Small intestine (tissue), 16 donors: ENCODE data around the gene CEP85L. TPM values are rescaled to one million over a fixed set of nuclear protein-coding genes. Genes with fewer than 3 reads are reported as not detected.

Source experiments
- DNase-seq, 2 donors: peaks; one replicate each; pipeline versions ENCODE4 v3.0.0 to v3.0.0-alpha.2; 2013
- FAIRE-seq: peaks from 2 replicates; lab custom pipeline; 2012; peaks lifted over from hg19 to GRCh38; lab: Jason Lieb, UNC
- H3K27ac ChIP-seq, 3 donors: one replicate each; pipeline ENCODE4 v1.5.1; 2013; ENCODE audit warnings: low read length in 2 of 3, mild to moderate bottlenecking in 2 of 3, control low read depth in 1 of 3, inconsistent platforms in 1 of 3, low read depth in 1 of 3, moderate library complexity in 1 of 3
- H3K27me3 ChIP-seq, 3 donors: one replicate each; pipeline ENCODE4 v1.6.1; 2013; ENCODE audit warnings: low read length in 3 of 3, inconsistent platforms in 1 of 3; ENCODE audit not compliant: control insufficient read depth in 3 of 3, insufficient read depth in 3 of 3
- H3K36me3 ChIP-seq, 3 donors: one replicate each; pipeline ENCODE4 v1.6.1; 2013; ENCODE audit warnings: low read length in 3 of 3, inconsistent platforms in 1 of 3, low read depth in 1 of 3, mild to moderate bottlenecking in 1 of 3, moderate library complexity in 1 of 3; ENCODE audit not compliant: control insufficient read depth in 3 of 3, insufficient read depth in 2 of 3
- H3K4me1 ChIP-seq, 3 donors: one replicate each; pipeline ENCODE4 v1.6.1; 2013; ENCODE audit warnings: low read length in 2 of 3, inconsistent platforms in 1 of 3, low read depth in 1 of 3, mild to moderate bottlenecking in 1 of 3, moderate library complexity in 1 of 3; ENCODE audit not compliant: control insufficient read depth in 3 of 3, insufficient read depth in 2 of 3
- H3K4me3 ChIP-seq, 3 donors: one replicate each; pipeline ENCODE4 v1.5.1; 2013; ENCODE audit warnings: low read length in 3 of 3, control low read depth in 1 of 3, inconsistent platforms in 1 of 3, low read depth in 1 of 3, mild to moderate bottlenecking in 1 of 3, moderate library complexity in 1 of 3
- H3K9me3 ChIP-seq, 2 donors: one replicate each; pipeline ENCODE4 v1.6.1; 2013; ENCODE audit warnings: low read depth in 1 of 2, low read length in 1 of 2; ENCODE audit not compliant: control insufficient read depth in 2 of 2, insufficient read depth in 1 of 2
- WGBS, 3 donors: extraction: QIAGEN DNeasy Blood & Tissue Kit; methylation state at CpG; one replicate each; pipeline ENCODE4 v1.1.7; 2013; 5-methylcytosine and 5-hydroxymethylcytosine counted together
- long read RNA-seq, 10 donors: transcript quantifications; one replicate each; lab custom pipeline, GENCODE V29; 2026
- polyA plus RNA-seq, 4 donors: library from polyadenylated mRNA; stranded (reverse) in 3 of 4; unstranded in 1 of 4; fragments of 200-250 nt in 3 of 4; fragments of 120-200 nt in 1 of 4; gene quantifications; one replicate each; pipeline versions ENCODE4 v1.2.1 to v1.2.3, GENCODE V29; 2013
- donor health status: healthy with polysubstance abuse.
- donor health status: control.
- donor health status: control.
- donor health status: Bipolar disorder and iron deficiency.
- donor health status: healthy.

Gene CEP85L
- polyA plus RNA-seq = 1 to 10 TPM in 2 of 4 donors, under 1 TPM in 2; 0.22 to 2.2 (median 0.66) TPM
- long read RNA-seq, donor 1, full-length matches to known transcripts = 2 of 2 reads
- long read RNA-seq, donor 1, partial matches to known transcripts = 0 of 2 reads
- long read RNA-seq, donor 1, other reads (novel, unspliced or antisense) = 0 of 2 reads
- long read RNA-seq, donor 2 = 0 reads
- long read RNA-seq, donor 3 = 0 reads
- long read RNA-seq, donor 4 = 0 reads
- long read RNA-seq, donor 5 = 0 reads
- long read RNA-seq, donor 6 = 0 reads
- long read RNA-seq, donor 7, partial matches to known transcripts = 6,510 of 6,563 reads
- long read RNA-seq, donor 7, other reads (novel, unspliced or antisense) = 53 of 6,563 reads
- long read RNA-seq, donor 8 = 0 reads
- long read RNA-seq, donor 9 = 0 reads
- long read RNA-seq, donor 10, full-length matches to known transcripts = 1 of 1 reads
- long read RNA-seq, donor 10, partial matches to known transcripts = 0 of 1 reads
- long read RNA-seq, donor 10, other reads (novel, unspliced or antisense) = 0 of 1 reads

DNA sequence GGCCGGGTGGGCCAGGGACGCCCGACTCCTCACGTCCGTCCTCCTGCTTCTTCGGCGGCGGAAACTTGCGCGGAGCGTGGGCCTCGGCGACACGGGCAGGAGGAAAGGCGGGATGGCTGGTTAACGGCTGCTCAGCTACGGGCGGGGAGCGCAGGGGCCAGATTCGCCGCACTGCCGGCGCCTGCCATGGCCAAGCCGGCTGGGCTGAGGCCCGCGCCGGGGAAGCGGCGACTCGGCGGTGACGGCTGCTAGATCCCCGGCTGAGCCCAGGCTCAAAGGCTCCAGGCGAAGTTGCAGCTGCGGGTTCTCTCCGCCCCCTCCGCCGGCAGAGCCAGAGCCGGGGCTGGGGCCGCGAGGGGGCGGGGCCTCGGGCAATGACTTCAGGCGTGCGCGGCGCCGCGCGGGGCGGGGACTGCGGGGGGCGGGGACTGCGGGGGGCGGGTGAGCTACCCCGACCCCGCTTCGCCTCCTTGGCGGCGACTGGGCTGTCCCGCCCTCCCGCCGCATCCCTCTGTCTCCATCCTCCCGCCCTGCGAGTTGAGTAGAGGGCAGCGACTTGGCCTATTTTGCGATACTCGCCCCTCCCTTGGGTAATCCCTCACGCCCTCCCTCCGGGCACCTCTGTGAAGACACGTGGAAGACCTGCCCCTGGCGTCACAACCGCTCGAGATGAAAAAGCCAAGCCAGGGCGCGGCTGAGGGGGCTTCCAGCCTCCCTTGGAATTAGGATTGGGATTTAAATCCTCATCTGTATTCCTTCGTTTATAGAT lies at the start of gene CEP85L:
TSS of gene CEP85L (minus strand) at position 310 of the 769 bp plus-strand sequence. CDS start 322 bp downstream, outside the sequence.
- Histone ChIP-seq H3K36me3 (no peaks in the 10 kb centered on the region), H3K27me3 (peaks cover 0 to 25% (median 0%) of the 10 kb centered on the region in 3 donors), H3K27ac (peak within 1 kb of the TSS; percentile 60 to 99 (median 87)), H3K4me3 (peak within 1 kb of the TSS; percentile 62 to 79 (median 67)), H3K9me3 (no peaks in the 10 kb centered on the region), H3K4me1 (peaks cover 0 to 9% (median 0%) of the 10 kb centered on the region in 3 donors)
- WGBS, 3 donors = 0 to 1% (median 0%) methylated on average over 42 to 77 of the region's 77 CpGs
- peak; percentile 79 to 88 for DNase-seq
- no peak for FAIRE-seq

DNA sequence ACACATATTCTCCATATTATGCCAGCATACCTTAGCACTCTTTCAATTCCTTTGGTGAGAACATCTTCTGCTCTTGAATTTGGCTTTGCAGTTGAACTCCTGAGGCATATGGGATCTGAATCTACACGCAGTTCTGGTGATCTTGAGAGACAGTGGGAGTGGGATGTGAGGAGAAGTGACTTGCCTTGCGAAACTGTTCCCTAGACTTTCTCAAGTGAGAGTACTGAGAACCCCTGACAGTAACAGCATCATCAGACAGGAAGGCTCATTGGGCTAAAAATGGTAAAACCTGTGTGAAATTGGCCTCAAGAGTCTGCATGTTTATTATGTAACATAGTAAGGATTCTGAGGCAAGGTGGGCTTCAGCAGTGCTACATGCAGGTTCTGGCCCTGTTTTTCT lies 49.1 kb upstream of the CEP85L start:
- H3K4me1 ChIP-seq = peaks cover 0 to 2% (median 0%) of the 10 kb centered on the region in 3 donors
- WGBS, 3 donors = 93 to 94% (median 93%) methylated on average over 2 of the region's 2 CpGs
- H3K36me3 ChIP-seq = no peaks in the 10 kb centered on the region
- DNase-seq (no peak), FAIRE-seq (no peak)
- H3K9me3 ChIP-seq = no peaks in the 10 kb centered on the region
- H3K27me3 ChIP-seq = no peaks in the 10 kb centered on the region
- H3K27ac ChIP-seq = no peak overlapping the region
- H3K4me3 ChIP-seq = no peak overlapping the region

DNA sequence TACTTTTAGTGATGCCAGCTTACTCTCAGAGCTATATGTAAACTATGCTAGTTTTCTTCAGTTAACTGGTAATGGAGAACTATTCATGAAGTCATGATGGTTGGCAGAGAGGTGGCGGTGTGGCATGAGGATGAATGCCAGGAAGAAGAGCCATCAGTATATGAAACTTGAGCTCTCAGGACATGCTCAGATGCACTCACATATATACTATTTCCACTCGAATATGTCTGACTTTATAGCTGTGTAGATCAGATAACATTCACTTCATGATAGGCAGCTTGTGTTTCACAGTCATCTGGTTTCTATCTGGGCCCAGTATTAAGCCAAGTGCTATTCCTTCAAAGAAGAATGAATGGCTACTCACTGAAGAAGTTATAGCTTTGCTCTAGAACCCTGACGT lies 46.2 kb upstream of the CEP85L start:
- Histone ChIP-seq H3K4me3 (no peak overlapping the region), H3K4me1 (no peaks in the 10 kb centered on the region), H3K27ac (no peak overlapping the region), H3K27me3 (no peaks in the 10 kb centered on the region), H3K36me3 (no peaks in the 10 kb centered on the region), H3K9me3 (no peaks in the 10 kb centered on the region)
- DNase-seq (no peak), FAIRE-seq (no peak)
- 62 to 74% (median 65%) methylated on average over 3 of the region's 3 CpGs for WGBS, 3 donors

DNA sequence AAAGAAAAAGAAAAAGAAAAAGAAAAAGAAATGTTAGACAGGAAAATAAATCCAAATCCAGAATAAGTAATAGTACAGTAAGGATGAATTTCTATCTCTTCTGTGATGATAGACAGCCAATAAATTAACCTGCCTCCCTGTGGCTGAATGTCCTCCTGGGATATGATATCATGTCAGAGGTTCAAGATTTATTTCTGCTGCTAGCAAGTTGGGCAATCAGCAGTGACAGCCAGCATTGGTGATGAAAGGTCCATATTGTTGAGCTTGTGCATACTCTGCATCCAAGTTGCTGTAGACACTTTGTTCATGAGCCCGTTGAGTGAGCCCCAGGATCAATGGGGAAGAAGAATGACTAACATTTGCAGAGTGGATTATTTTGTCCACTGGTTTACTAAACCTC lies 44.9 kb upstream of the CEP85L start:
- H3K4me3 ChIP-seq = no peak overlapping the region
- no peak overlapping the region for H3K27ac ChIP-seq
- 80 to 90% (median 84%) methylated on average over 1 of the region's 1 CpG for WGBS, 3 donors
- no peak for DNase-seq
- H3K9me3 ChIP-seq = no peaks in the 10 kb centered on the region
- H3K4me1 ChIP-seq = no peaks in the 10 kb centered on the region
- no peak for FAIRE-seq
- H3K36me3 ChIP-seq = no peaks in the 10 kb centered on the region
- H3K27me3 ChIP-seq = no peaks in the 10 kb centered on the region

DNA sequence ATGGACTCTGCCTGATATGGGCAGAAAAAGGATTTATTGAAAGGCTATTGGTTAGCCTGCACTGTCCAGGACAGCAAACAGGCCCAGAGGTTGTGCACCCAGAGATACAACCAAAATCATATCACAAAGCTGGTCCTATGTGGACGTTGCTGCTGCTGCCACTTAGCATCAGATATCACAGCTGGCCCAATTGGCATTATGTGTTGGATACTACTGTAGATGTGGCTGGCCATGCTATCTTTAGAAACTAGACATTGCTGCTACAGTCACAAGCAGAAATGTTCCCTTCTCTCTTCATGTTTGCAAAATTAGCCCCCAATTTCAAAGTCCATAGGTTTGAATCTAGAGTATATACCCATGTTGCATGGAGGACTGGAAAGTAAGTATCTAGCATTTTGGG lies 42.2 kb upstream of the CEP85L start:
- WGBS, 3 donors = 38 to 59% (median 42%) methylated on average over 1 of the region's 1 CpG
- H3K36me3 ChIP-seq = no peaks in the 10 kb centered on the region
- no peak overlapping the region for H3K4me3 ChIP-seq
- no peaks in the 10 kb centered on the region for H3K9me3 ChIP-seq
- FAIRE-seq = no peak
- H3K27me3 ChIP-seq = no peaks in the 10 kb centered on the region
- H3K4me1 ChIP-seq = no peaks in the 10 kb centered on the region
- no peak overlapping the region for H3K27ac ChIP-seq
- no peak for DNase-seq

DNA sequence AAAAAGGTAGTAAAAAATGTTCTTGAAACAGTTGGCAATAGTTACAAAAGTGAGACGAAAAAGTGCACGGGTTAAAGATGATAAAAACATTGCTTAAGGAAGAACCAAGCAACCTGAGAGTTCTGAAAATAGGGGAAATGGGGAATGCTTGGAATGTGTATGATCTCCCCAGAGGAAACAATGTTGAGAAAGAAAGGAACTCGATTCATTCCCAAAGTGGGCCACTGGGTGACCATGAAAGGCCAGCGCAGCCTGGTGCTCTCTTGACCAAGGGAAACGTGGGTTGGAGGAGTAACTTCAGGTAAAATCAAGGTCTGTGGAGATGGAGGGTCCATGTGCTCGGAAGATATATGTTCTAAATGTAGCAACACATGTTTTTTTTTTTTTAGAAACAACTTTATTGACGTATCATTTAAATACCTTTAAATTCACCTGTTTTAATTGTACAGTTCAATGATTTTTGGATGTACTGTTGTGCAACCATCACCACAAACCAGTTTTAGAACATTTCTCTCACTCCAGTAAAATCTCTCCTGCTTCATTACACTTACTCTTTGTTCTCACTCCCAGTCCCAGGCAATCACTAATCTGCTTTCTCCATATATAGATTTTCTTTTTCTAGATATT lies 34.5 kb upstream of the CEP85L start:
- H3K9me3 ChIP-seq = no peaks in the 10 kb centered on the region
- no peak overlapping the region for H3K4me3 ChIP-seq
- FAIRE-seq (no peak), DNase-seq (no peak)
- no peaks in the 10 kb centered on the region for H3K36me3 ChIP-seq
- 76 to 86% (median 78%) methylated on average over 7 of the region's 7 CpGs for WGBS, 3 donors
- H3K27me3 ChIP-seq = no peaks in the 10 kb centered on the region
- H3K4me1 ChIP-seq = no peaks in the 10 kb centered on the region
- no peak overlapping the region for H3K27ac ChIP-seq

DNA sequence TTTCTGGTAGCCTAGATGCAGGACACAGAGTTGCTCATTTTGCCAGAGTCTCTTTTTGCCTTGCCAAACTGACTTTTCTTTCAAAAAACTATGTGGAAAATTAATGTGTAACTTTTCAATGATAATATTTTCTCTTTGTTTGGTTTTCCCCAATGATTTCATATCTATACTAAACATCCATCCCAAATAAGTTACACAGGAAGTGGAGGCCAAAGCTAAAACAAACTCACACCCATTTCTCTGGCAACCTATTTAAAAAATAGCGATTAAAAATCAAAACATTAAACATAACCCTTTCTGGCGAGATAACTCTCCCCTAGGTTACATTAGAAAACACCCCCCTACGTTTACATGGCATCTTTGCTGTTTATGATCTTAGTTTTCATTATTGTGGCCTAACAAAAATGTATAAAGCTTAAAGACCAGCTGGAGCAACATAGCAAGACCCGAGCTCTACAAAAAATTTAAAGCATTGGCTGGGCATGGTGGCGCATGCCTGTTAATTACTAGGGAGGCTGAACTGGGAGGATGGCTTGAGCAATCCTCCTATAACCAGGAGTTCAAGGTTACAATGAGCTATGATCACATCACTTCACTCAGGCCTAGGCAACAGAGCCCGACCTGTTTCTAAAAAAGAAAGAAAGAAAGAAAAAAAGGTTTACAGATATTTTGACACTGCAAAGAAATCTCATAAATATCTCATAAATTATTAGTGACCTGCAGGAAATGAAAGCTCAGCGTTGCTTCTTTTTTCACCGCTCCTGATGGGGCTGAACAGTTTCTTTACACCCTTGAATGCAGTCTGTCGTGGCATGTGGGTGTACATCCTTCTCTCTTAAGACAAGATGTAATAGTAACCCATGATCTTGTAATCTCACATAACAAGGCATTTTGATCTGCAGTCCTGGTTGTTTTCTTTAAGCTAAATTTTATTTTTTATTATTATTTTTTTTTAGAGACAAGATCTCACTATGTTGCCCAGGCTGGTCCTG lies 32.8 kb upstream of the CEP85L start:
- no peak for FAIRE-seq
- Histone ChIP-seq H3K9me3 (no peaks in the 10 kb centered on the region), H3K27ac (peak overlapping the region in 1 of 3 donors; percentile 20), H3K27me3 (no peaks in the 10 kb centered on the region), H3K4me1 (no peaks in the 10 kb centered on the region), H3K4me3 (no peak overlapping the region), H3K36me3 (no peaks in the 10 kb centered on the region)
- no peak for DNase-seq
- 69 to 76% (median 72%) methylated on average over 9 of the region's 9 CpGs for WGBS, 3 donors
